Upper lobe of right lung (tissue), 1 donor: Measurements from ENCODE around the gene FBN3. TPM values are rescaled to one million over a fixed set of nuclear protein-coding genes. Genes with fewer than 3 reads are reported as not detected.

Experiments used
- ATAC-seq: fragments of 200-7000 bp; cut with Tn5 transposase; one replicate; pipeline ENCODE4 v1.9.1; 2020; ENCODE audit warnings: mild to moderate bottlenecking, moderate library complexity
- DNase-seq: peaks from one replicate; pipeline ENCODE4 v3.0.0-alpha.2; 2020
- H3K27ac ChIP-seq: fragments of 200-600 bp; one replicate; pipeline ENCODE4 v1.8.0; 2022
- H3K27me3 ChIP-seq: fragments of 200-600 bp; one replicate; pipeline ENCODE4 v1.8.0; 2022; ENCODE audit warnings: mild to moderate bottlenecking
- H3K36me3 ChIP-seq: fragments of 200-600 bp; one replicate; pipeline ENCODE4 v1.8.0; 2022
- H3K4me1 ChIP-seq: fragments of 200-600 bp; one replicate; pipeline ENCODE4 v1.8.0; 2022
- H3K4me3 ChIP-seq: fragments of 200-600 bp; one replicate; pipeline ENCODE4 v1.8.0; 2022; ENCODE audit warnings: mild to moderate bottlenecking
- H3K9me3 ChIP-seq: fragments of 200-600 bp; one replicate; pipeline ENCODE4 v1.8.0; 2022
- CTCF ChIP-seq: fragments of 200-600 bp; IDR thresholded peaks from one replicate; pipeline ENCODE4 v1.8.0; 2022; ENCODE audit warnings: antibody characterized with exemption
- intact Hi-C: fragments of 100-400 bp; cut with DNase I; formaldehyde crosslinking; loops from one replicate; pipeline ENCODE4 v1.11.0; 2022
- total RNA-seq: library from RNA; stranded (reverse); fragmentation: NEBNext Ultra II Directional; extraction: Animal tissue kit (Norgen Biotek cat#: 25700); gene quantifications from one replicate; pipeline ENCODE4 v1.2.1, GENCODE V29; 2021
- donor health status: DM: no; HTN: yes; CAD: no; lungs with severe emphysema.

The FBN3 gene
- total RNA-seq, 1 donor from 2014 or later, result 8.5 TPM

DNA sequence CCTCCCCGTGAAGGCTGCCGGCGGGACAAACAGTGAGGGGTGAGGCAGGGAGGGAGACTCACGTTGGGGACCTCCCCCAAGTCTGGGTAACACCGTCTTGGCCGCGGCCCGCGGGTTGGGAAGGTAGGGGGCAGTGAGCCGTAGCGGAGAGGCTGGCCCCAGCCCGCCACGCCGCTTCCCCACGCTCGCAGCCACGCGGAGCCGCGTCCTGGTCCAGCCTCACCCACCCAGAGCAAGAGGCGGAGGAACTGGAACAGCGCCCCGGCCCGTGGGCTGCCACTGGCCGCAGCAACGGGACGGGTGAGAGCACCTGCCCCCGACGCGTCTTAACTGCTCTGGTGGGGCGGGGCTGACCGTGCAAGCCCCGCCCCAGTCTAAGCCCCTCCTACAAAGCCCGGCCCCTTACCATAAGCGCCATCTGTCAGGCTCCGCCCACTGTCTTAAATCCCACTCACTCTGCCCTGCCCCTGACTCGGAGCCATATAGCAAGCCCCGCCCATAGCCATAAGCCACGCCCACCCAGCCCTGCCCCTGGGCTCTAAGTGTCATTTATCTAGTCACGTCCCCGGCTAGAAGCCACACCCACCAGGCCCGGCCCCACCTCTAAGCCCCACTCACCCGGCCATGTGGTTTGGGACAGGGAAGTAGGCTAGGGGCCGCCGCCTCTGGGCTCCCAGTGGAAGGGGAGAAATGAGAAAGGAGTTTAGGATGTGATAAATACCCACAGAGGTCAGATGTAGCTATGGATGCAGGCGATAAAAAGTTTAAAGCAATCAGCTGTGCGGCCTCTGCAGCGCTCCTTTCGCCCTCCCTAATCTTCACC, 98.9 kb downstream of the FBN3 start:
- intact Hi-C loops, result no loop called here
- Histone ChIP-seq H3K27me3 (no peaks in the 10 kb centered on the region), H3K9me3 (no peaks in the 10 kb centered on the region), H3K36me3 (no peaks in the 10 kb centered on the region), H3K4me3 (peak overlapping the region; percentile 30), H3K4me1 (peaks cover 7% of the 10 kb centered on the region), H3K27ac (no peak overlapping the region)
- TF ChIP-seq CTCF, result no peak
- DNase-seq, result peak; percentile 95
- ATAC-seq, result peak; percentile 98

DNA sequence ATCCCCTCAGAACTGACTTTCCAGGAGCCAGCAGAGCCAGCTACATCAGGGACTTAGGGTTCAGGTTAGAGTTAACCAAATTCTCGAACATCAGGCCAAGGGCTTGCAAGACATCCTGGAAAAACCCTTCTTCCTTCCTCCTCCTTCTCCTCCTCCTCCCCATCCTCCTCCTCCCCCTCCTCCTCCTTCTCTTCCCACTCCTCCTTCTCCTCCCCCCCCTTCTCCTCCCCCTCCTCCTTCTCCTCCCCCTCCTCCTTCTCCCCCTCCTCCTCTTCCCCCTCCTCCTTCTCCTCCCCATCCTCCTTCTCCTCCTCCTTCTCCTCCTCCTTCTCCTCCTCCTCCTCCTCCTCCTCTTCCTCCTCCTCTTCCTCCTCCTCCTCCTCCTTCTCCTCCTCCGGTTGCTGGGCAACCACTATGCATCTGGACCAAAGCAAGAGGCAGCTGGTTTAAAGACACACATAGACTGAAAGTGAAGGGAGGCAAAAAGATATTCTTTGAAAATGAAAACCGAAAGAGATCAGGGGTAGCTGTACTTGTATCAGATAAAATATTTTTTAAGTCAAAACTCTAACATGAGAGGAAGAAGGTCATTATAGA, 102.7 kb downstream of the FBN3 start:
- Histone ChIP-seq H3K27ac (no peak overlapping the region), H3K4me1 (peaks cover 7% of the 10 kb centered on the region), H3K36me3 (no peaks in the 10 kb centered on the region), H3K4me3 (no peak overlapping the region), H3K9me3 (no peaks in the 10 kb centered on the region), H3K27me3 (no peaks in the 10 kb centered on the region)
- intact Hi-C loops, result no loop called here
- TF ChIP-seq CTCF, result no peak
- no peak for DNase-seq
- no peak for ATAC-seq

DNA sequence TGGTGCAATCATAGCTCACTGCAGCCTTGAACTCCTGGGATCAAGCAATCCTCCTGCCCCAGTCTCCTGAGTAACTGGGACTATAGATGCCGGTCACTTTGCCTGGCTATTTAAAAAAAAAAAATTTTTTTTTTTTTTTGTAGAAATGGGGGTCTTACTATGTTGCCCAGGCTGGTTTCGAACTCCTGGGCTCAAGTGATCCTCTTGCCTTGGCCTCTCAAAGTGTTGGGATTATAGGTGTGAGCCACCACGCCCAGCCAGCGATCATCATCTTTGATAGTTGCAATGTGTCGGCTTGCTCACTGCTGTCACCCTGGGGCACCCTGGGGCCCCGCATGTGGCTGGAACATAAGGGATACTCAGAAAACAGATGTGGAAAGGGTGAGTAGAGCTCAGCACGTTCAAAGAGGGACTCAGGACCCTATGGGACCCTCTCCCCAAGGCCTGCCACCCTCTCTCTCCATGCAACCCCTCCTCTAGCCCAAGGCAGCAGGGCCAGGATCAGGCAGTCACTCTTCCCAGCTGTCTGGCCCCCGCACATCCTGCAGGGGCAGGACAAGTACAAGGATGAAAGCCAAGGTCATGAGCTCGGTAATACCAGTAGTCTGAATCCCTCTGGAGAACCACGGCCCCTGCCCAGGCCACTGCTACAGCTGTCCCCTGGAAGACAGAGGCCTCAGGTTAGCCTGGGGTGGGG, 103.4 kb downstream of the FBN3 start:
- Histone ChIP-seq H3K27me3 (no peaks in the 10 kb centered on the region), H3K27ac (no peak overlapping the region), H3K4me3 (no peak overlapping the region), H3K9me3 (no peaks in the 10 kb centered on the region), H3K36me3 (no peaks in the 10 kb centered on the region), H3K4me1 (peaks cover 7% of the 10 kb centered on the region)
- TF ChIP-seq CTCF, result no peak
- intact Hi-C loops, result no loop called here
- DNase-seq (no peak), ATAC-seq (no peak)

DNA sequence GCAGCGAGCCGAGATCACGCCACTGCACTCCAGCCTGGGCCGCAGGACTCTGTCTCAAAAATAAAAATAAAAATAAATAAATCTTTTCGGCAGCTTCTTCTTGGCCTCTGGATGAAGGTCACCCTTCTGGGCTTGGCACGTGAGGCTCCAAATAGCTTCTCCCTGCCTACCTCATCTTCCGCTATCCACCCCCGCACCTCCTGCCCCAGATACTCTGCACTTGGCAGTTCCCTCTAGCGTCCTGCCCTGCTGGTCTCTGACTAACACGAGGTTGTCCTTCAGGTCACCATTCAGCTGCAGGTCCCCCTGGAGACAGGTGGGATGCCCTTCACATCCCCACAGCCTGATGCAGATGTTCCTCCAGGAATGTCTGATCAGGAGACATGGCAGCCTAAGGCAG, 105.4 kb downstream of the FBN3 start:
- no peak overlapping the region for H3K27ac ChIP-seq
- no peak for TF ChIP-seq CTCF
- intact Hi-C loops, result no loop called here
- H3K4me1 ChIP-seq, result no peaks in the 10 kb centered on the region
- H3K4me3 ChIP-seq, result no peak overlapping the region
- H3K27me3 ChIP-seq, result no peaks in the 10 kb centered on the region
- DNase-seq (no peak), ATAC-seq (no peak)
- no peaks in the 10 kb centered on the region for H3K9me3 ChIP-seq
- no peaks in the 10 kb centered on the region for H3K36me3 ChIP-seq

- Histone ChIP-seq H3K36me3 (no peaks in the 10 kb centered on the region), H3K9me3 (no peaks in the 10 kb centered on the region), H3K4me1 (no peaks in the 10 kb centered on the region), H3K4me3 (no peak overlapping the region), H3K27me3 (no peaks in the 10 kb centered on the region), H3K27ac (no peak overlapping the region)
- ATAC-seq, result no peak
- intact Hi-C loops, result no loop called here
- DNase-seq, result no peak
- no peak for TF ChIP-seq CTCF
Observed at GRCh38 chr19:8042900-8043299, 106.5 kb downstream of the FBN3 start.
